Measurements from ENCODE around the gene POM121L2.
"Not testable (repeated sequence)": the region's sequence is repeated elsewhere in the genome, so short reads cannot be mapped to it uniquely, and the experiment has no call there.

The POM121L2 gene

GRCh38 chr6:27283279-27283678 is 28.8 kb downstream of the POM121L2 start:
- peaks cover 28% of the 10 kb centered on the region for H3K36me3 Mint-ChIP-seq (ENCODE audit: low read depth)
- H3K27ac Mint-ChIP-seq, result peak overlapping the region; percentile 26
- peaks cover 46% of the 10 kb centered on the region for H3K9me3 Mint-ChIP-seq

GRCh38 chr6:27281569-27281968 is 30.5 kb downstream of the POM121L2 start:
- ATAC-seq (no peak), DNase-seq (no peak)
- Mint-ChIP-seq H3K27me3 (peaks cover 86% of the 10 kb centered on the region), H3K36me3 (ENCODE audit: low read depth) (peaks cover 27% of the 10 kb centered on the region), H3K4me1 (peaks cover 9% of the 10 kb centered on the region), H3K4me3 (no peak overlapping the region), H3K9me3 (peaks cover 42% of the 10 kb centered on the region), H3K27ac (no peak overlapping the region)

More at GRCh38 chr6:27283279-27283678, 28.8 kb downstream of the POM121L2 start:
- Mint-ChIP-seq H3K4me3 (no peak overlapping the region), H3K27me3 (peaks cover 91% of the 10 kb centered on the region), H3K4me1 (peaks cover 12% of the 10 kb centered on the region)
- DNase-seq, result no peak
- no peak for ATAC-seq

GRCh38 chr6:27281105-27281539 is 31.0 kb downstream of the POM121L2 start:
- H3K4me1 Mint-ChIP-seq, result peaks cover 9% of the 10 kb centered on the region
- no peak for DNase-seq
- ATAC-seq, result no peak
- peaks cover 24% of the 10 kb centered on the region for H3K36me3 Mint-ChIP-seq (ENCODE audit: low read depth)
- peaks cover 40% of the 10 kb centered on the region for H3K9me3 Mint-ChIP-seq
- no peak overlapping the region for H3K27ac Mint-ChIP-seq
- H3K27me3 Mint-ChIP-seq, result peaks cover 84% of the 10 kb centered on the region
- no peak overlapping the region for H3K4me3 Mint-ChIP-seq

DNA sequence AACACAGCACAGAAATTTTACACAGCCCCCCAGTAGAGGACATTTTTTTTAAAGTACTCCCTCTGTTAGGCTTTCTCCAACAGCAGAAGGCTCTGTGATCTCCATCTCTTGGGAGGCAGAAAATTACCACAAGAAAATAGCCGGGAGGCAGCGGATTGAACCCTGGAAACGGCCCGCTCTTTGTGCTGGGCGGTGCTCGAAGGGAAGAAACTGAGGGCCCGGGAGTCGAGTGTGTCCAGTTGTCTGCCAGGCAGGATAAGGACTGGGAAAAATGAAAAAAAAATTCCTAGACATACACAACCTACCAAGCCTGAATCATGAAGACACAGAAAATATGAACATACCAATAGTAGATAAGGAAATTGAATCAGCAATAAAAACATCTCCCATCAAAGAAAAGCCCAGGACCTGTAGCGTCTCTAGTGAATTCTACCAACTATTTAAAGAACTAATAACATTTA is 31.5 kb downstream of the POM121L2 start:
- H3K4me3 Mint-ChIP-seq, result peak overlapping the region; percentile 29

GRCh38 chr6:27280064-27280539 is 32.0 kb downstream of the POM121L2 start:
- H3K4me1 Mint-ChIP-seq, result peaks cover 9% of the 10 kb centered on the region
- DNase-seq (peak; percentile 46), ATAC-seq (peak; percentile 80)
- H3K36me3 Mint-ChIP-seq (ENCODE audit: low read depth), result peaks cover 24% of the 10 kb centered on the region
- H3K27me3 Mint-ChIP-seq, result peaks cover 85% of the 10 kb centered on the region
- H3K4me3 Mint-ChIP-seq, result peak overlapping the region; percentile 59
- H3K27ac Mint-ChIP-seq, result peak overlapping the region; percentile 76
- peaks cover 41% of the 10 kb centered on the region for H3K9me3 Mint-ChIP-seq

More for the DNA sequence above, 31.5 kb downstream of the POM121L2 start:
- DNase-seq (no peak), ATAC-seq (no peak)
- Mint-ChIP-seq H3K36me3 (ENCODE audit: low read depth) (peaks cover 24% of the 10 kb centered on the region), H3K4me1 (peaks cover 9% of the 10 kb centered on the region), H3K9me3 (peaks cover 41% of the 10 kb centered on the region), H3K27ac (peak overlapping the region; percentile 76), H3K27me3 (peaks cover 84% of the 10 kb centered on the region)

- ATAC-seq (no peak), DNase-seq (no peak)
- Mint-ChIP-seq H3K36me3 (ENCODE audit: low read depth) (peaks cover 24% of the 10 kb centered on the region), H3K4me3 (peak overlapping the region; percentile 59), H3K27me3 (peaks cover 85% of the 10 kb centered on the region), H3K27ac (peak overlapping the region; percentile 76), H3K4me1 (peaks cover 9% of the 10 kb centered on the region), H3K9me3 (peaks cover 37% of the 10 kb centered on the region)
These were observed 32.5 kb downstream of the POM121L2 start for GRCh38 chr6:27279513-27280063.

- H3K4me3 Mint-ChIP-seq, result no peak overlapping the region
- H3K27ac Mint-ChIP-seq, result no peak overlapping the region
- peaks cover 7% of the 10 kb centered on the region for H3K36me3 Mint-ChIP-seq (ENCODE audit: low read depth)
- peaks cover 15% of the 10 kb centered on the region for H3K9me3 Mint-ChIP-seq
- DNase-seq (peak; percentile 34), ATAC-seq (no peak)
- peaks cover 7% of the 10 kb centered on the region for H3K4me1 Mint-ChIP-seq
- peaks cover 72% of the 10 kb centered on the region for H3K27me3 Mint-ChIP-seq
These were observed 36.8 kb downstream of the POM121L2 start for GRCh38 chr6:27275025-27275956.

DNA sequence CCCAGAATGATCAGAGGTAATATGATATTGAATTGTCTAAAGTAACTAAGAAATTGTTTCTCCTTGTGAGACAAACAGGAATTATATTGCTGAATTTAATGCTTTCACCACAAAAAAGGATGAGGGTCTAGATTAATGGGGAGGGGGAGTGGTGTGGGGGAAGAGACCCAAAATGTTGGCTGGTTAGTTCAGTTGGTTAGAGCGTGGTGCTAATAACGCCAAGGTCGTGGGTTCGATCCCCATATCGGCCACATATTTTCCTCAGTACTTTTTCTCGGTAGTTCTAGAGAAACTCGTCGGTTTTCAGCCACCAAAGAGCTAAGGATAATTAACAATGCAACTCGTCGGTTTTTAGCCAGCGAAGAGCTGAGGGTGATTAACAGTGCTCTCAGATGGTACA is 38.3 kb downstream of the POM121L2 start:
- DNase-seq (no peak), ATAC-seq (no peak)
- Mint-ChIP-seq H3K27me3 (peaks cover 68% of the 10 kb centered on the region), H3K27ac (no peak overlapping the region), H3K4me3 (no peak overlapping the region), H3K36me3 (ENCODE audit: low read depth) (peaks cover 3% of the 10 kb centered on the region), H3K4me1 (no peaks in the 10 kb centered on the region), H3K9me3 (peaks cover 15% of the 10 kb centered on the region)

GRCh38 chr6:27268803-27269202 is 43.3 kb downstream of the POM121L2 start:
- H3K27me3 Mint-ChIP-seq, result peaks cover 59% of the 10 kb centered on the region
- H3K27ac Mint-ChIP-seq, result no peak overlapping the region
- DNase-seq (no peak), ATAC-seq (no peak)
- no peaks in the 10 kb centered on the region for H3K4me1 Mint-ChIP-seq
- no peak overlapping the region for H3K4me3 Mint-ChIP-seq
- no peaks in the 10 kb centered on the region for H3K36me3 Mint-ChIP-seq (ENCODE audit: low read depth)
- H3K9me3 Mint-ChIP-seq, result no peaks in the 10 kb centered on the region

DNA sequence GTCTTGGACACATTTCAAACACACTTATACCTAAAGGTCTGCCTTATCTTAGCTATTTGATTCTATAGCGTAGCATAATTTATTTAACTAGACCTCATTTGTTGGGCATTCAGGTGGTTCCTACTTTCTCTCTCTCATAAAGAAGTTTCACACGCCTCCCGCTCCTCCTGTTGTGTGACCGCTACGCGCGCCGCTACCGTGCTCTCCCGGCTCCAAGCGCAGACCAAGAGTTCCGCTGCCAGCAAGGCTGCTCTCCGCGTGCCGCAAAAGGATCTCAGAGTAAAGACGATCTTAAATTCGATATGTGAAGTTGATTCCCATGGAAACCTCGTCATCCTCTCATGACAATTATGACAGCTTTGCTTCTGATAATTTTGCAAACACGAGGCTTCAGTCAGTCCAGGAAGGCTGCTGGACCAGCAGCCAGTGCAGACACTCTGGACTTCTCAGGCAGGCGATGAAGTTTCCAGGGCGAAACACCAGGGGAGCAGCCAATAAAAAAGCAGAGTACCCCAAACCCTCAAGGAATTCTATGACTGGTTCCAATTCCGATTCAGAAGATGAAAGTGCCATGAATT is 44.1 kb downstream of the POM121L2 start:
- Mint-ChIP-seq H3K27me3 (peaks cover 60% of the 10 kb centered on the region), H3K36me3 (ENCODE audit: low read depth) (no peaks in the 10 kb centered on the region), H3K4me3 (no peak overlapping the region), H3K27ac (no peak overlapping the region), H3K4me1 (no peaks in the 10 kb centered on the region), H3K9me3 (no peaks in the 10 kb centered on the region)
- DNase-seq (no peak), ATAC-seq (no peak)

DNA sequence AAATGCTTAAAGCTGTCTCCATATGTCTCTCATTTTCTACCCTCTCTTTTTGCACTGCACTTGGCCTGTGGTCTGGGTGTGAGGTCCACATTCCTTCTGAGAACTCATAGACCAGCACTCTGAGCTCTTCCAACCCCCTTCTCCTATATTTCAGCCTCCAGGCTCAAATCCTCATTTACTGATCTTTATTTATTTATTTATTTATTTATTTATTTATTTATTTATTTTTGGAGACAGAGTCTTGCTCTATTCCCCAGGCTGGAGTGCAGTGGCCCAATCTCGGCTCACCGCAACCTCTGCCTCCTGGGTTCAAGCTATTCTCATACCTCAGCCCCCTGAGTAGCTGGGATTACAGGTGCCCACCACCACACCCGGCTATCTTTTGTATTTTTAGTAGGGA is 45.1 kb downstream of the POM121L2 start:
- not testable (repeated sequence) for DNase-seq; H3K4me3 Mint-ChIP-seq; H3K27ac Mint-ChIP-seq; H3K36me3 Mint-ChIP-seq (ENCODE audit: low read depth); ATAC-seq; H3K9me3 Mint-ChIP-seq; H3K4me1 Mint-ChIP-seq
- H3K27me3 Mint-ChIP-seq, result peaks cover 60% of the 10 kb centered on the region

GRCh38 chr6:27263886-27264285 is 48.2 kb downstream of the POM121L2 start:
- H3K36me3 Mint-ChIP-seq (ENCODE audit: low read depth), result peaks cover 4% of the 10 kb centered on the region
- DNase-seq, result no peak
- no peaks in the 10 kb centered on the region for H3K4me1 Mint-ChIP-seq
- H3K4me3 Mint-ChIP-seq, result no peak overlapping the region
- H3K9me3 Mint-ChIP-seq, result no peaks in the 10 kb centered on the region
- no peak for ATAC-seq
- H3K27ac Mint-ChIP-seq, result no peak overlapping the region
- H3K27me3 Mint-ChIP-seq, result peaks cover 71% of the 10 kb centered on the region

GRCh38 chr6:27260836-27261375 is 51.2 kb downstream of the POM121L2 start:
- Mint-ChIP-seq H3K9me3 (no peaks in the 10 kb centered on the region), H3K4me1 (no peaks in the 10 kb centered on the region), H3K27ac (no peak overlapping the region), H3K27me3 (peaks cover 73% of the 10 kb centered on the region), H3K36me3 (ENCODE audit: low read depth) (peaks cover 4% of the 10 kb centered on the region), H3K4me3 (no peak overlapping the region)
- ATAC-seq (no peak), DNase-seq (no peak)

- Mint-ChIP-seq H3K27me3 (peaks cover 78% of the 10 kb centered on the region), H3K27ac (no peak overlapping the region), H3K4me3 (no peak overlapping the region), H3K4me1 (no peaks in the 10 kb centered on the region), H3K9me3 (no peaks in the 10 kb centered on the region), H3K36me3 (ENCODE audit: low read depth) (peaks cover 4% of the 10 kb centered on the region)
- DNase-seq (no peak), ATAC-seq (no peak)
These were observed 51.7 kb downstream of the POM121L2 start for GRCh38 chr6:27260369-27260768.

Measured in activated naive CD8-positive, alpha-beta T cell treated with anti-CD3 and anti-CD28 coated beads, Interleukin-2, amount 50 U/mL, for 24 hours (primary cell).